Measurements from ENCODE around the gene KRT74. TPM values are rescaled to one million over a fixed set of nuclear protein-coding genes. Genes with fewer than 3 reads are reported as not detected.

Gene KRT74
- total RNA-seq (2014; rRNA removed; shearing (Covaris generic)) = not detected in 2 replicates
- total RNA-seq (2022) = not detected in 2 replicates
- Bru-seq, nascent RNA = not detected
- BruChase-seq, experiment 1, labeled RNA remaining after a 6-hour chase = not detected
- BruChase-seq, experiment 2, labeled RNA remaining after a 2-hour chase = not detected
- long read RNA-seq = 0 reads

GRCh38 chr12:52573743-52574142, at the start of gene KRT74:
Gene KRT74 (minus strand): TSS chr12:52573843. CDS start chr12:52573777, 66 bp downstream.
- Histone ChIP-seq H3K4me1 (ENCODE audit: insufficient read depth, low read length, poor library complexity, severe bottlenecking) (no peaks in the 10 kb centered on the region), H3K36me3 (ENCODE audit: insufficient read depth, low read length) (no peaks in the 10 kb centered on the region), H3K9me2 (ENCODE audit: insufficient read depth, low read length) (no peaks in the 10 kb centered on the region), H2AFZ (ENCODE audit: low read length) (no peak within 1 kb of the TSS), H3K79me2 (ENCODE audit: insufficient read depth, low read depth, low read length) (no peaks in the 10 kb centered on the region), H3K9me3 (ENCODE audit: low read length) (no peaks in the 10 kb centered on the region), H3K27ac (ENCODE audit: low read depth, low read length, poor library complexity, severe bottlenecking) (no peak within 1 kb of the TSS), H4K20me1 (ENCODE audit: insufficient read depth, low read length) (no peaks in the 10 kb centered on the region), H3K4me2 (ENCODE audit: low read length) (no peak within 1 kb of the TSS), H3K4me3 (ENCODE audit: low read depth, low read length, poor library complexity, severe bottlenecking) (no peak within 1 kb of the TSS)
- ChIA-PET POLR2A (no interaction called here), CTCF (ENCODE audit: unreplicated experiment) (no interaction called here)
- intact Hi-C loops (cut with micrococcal nuclease; ENCODE audit: unreplicated experiment) = no loop called here
- TF ChIP-seq EZH2phosphoT487 (IDR thresholded peaks at IDR 0.05; ENCODE audit: borderline replicate concordance, low read depth, low read length) = no peak
- TF ChIP-seq, protein P1, sequence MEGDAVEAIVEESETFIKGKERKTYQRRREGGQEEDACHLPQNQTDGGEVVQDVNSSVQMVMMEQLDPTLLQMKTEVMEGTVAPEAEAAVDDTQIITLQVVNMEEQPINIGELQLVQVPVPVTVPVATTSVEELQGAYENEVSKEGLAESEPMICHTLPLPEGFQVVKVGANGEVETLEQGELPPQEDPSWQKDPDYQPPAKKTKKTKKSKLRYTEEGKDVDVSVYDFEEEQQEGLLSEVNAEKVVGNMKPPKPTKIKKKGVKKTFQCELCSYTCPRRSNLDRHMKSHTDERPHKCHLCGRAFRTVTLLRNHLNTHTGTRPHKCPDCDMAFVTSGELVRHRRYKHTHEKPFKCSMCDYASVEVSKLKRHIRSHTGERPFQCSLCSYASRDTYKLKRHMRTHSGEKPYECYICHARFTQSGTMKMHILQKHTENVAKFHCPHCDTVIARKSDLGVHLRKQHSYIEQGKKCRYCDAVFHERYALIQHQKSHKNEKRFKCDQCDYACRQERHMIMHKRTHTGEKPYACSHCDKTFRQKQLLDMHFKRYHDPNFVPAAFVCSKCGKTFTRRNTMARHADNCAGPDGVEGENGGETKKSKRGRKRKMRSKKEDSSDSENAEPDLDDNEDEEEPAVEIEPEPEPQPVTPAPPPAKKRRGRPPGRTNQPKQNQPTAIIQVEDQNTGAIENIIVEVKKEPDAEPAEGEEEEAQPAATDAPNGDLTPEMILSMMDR (conservative IDR thresholded peaks at IDR 0.05; ENCODE audit: low read length) = no peak
- no TSS peak for BruUV-seq (replicated peaks)
- DNase-seq (ENCODE audit: low spot score) = no peak

GRCh38 chr12:52622349-52622748, 48.7 kb upstream of the KRT74 start:
- no peak for DNase-seq (ENCODE audit: low spot score)

DNA sequence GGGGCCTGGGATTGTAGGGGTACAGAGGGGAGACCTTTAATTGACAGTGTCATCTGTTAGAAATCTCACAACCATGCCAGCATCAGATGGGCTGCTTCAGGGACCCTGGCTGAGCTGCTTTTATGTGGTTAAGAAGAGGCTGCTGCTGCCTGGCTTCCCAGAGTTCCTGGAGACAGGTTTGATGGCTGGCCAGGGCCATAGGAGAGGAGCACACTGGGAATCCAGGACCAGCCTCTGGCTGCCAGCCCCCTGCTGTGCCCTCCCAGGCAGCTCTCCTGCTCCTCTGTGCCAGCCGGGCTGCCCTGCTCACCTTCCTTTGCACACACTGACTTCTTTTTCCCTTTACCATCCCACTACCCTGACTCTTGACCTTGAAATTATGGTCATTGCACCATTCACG, 45.2 kb upstream of the KRT74 start:
- Histone ChIP-seq H3K4me1 (ENCODE audit: insufficient read depth, low read length, poor library complexity, severe bottlenecking) (no peaks in the 10 kb centered on the region), H3K4me3 (ENCODE audit: low read depth, low read length, poor library complexity, severe bottlenecking) (no peak overlapping the region), H3K4me2 (ENCODE audit: low read length) (no peak overlapping the region), H3K36me3 (ENCODE audit: insufficient read depth, low read length) (no peaks in the 10 kb centered on the region), H3K79me2 (ENCODE audit: insufficient read depth, low read depth, low read length) (no peaks in the 10 kb centered on the region), H3K9me3 (ENCODE audit: low read length) (no peaks in the 10 kb centered on the region), H3K27ac (ENCODE audit: low read depth, low read length, poor library complexity, severe bottlenecking) (no peak overlapping the region), H2AFZ (ENCODE audit: low read length) (no peak overlapping the region), H3K9me2 (ENCODE audit: insufficient read depth, low read length) (no peaks in the 10 kb centered on the region), H4K20me1 (ENCODE audit: insufficient read depth, low read length) (no peaks in the 10 kb centered on the region; the same call in 1 of the 2 replicates)
- ChIA-PET CTCF (ENCODE audit: unreplicated experiment) (no interaction called here), POLR2A (no interaction called here)
- intact Hi-C loops (cut with micrococcal nuclease; ENCODE audit: unreplicated experiment) = no loop called here
- DNase-seq (ENCODE audit: low spot score) = no peak
- TF ChIP-seq, protein P1 (conservative IDR thresholded peaks at IDR 0.05; ENCODE audit: low read length) = no peak
- no TSS peak for BruUV-seq (replicated peaks)

More at GRCh38 chr12:52622349-52622748, 48.7 kb upstream of the KRT74 start:
- intact Hi-C loops (cut with micrococcal nuclease; ENCODE audit: unreplicated experiment) = no loop called here
- H3K36me3 ChIP-seq (ENCODE audit: insufficient read depth, low read length) = no peaks in the 10 kb centered on the region
- no peaks in the 10 kb centered on the region for H3K9me3 ChIP-seq (ENCODE audit: low read length)
- ChIA-PET POLR2A (no interaction called here), CTCF (ENCODE audit: unreplicated experiment) (no interaction called here)
- H3K4me1 ChIP-seq (ENCODE audit: insufficient read depth, low read length, poor library complexity, severe bottlenecking) = no peaks in the 10 kb centered on the region
- H3K27ac ChIP-seq (ENCODE audit: low read depth, low read length, poor library complexity, severe bottlenecking) = no peak overlapping the region
- no peak overlapping the region for H3K4me3 ChIP-seq (ENCODE audit: low read depth, low read length, poor library complexity, severe bottlenecking)
- H3K4me2 ChIP-seq (ENCODE audit: low read length) = no peak overlapping the region
- H2AFZ ChIP-seq (ENCODE audit: low read length) = no peak overlapping the region
- TF ChIP-seq, protein P1 (conservative IDR thresholded peaks at IDR 0.05; ENCODE audit: low read length) = no peak
- no peak for TF ChIP-seq EZH2phosphoT487 (IDR thresholded peaks at IDR 0.05; ENCODE audit: borderline replicate concordance, low read depth, low read length)
- H3K79me2 ChIP-seq (ENCODE audit: insufficient read depth, low read depth, low read length) = no peaks in the 10 kb centered on the region
- BruUV-seq (replicated peaks) = no TSS peak
- no peaks in the 10 kb centered on the region for H3K9me2 ChIP-seq (ENCODE audit: insufficient read depth, low read length)
- no peaks in the 10 kb centered on the region; the same call in 1 of the 2 replicates for H4K20me1 ChIP-seq (ENCODE audit: insufficient read depth, low read length)
